Activated CD4-positive, CD25-positive, alpha-beta regulatory T cell (primary cell): ENCODE data around the gene CDK5RAP1.

Experiments used
- DNase-seq, 4 experiments: peaks; one replicate each; lab custom pipeline; 2025; lab: John Stamatoyannopoulos, UW

The CDK5RAP1 gene

GRCh38 chr20:33333616-33334015, 67.7 kb downstream of the CDK5RAP1 start:
- DNase-seq, result no peak

GRCh38 chr20:33332905-33333456, 68.3 kb downstream of the CDK5RAP1 start:
- no peak for DNase-seq

GRCh38 chr20:33328157-33329137, 72.9 kb downstream of the CDK5RAP1 start:
- DNase-seq, result no peak

- DNase-seq, result no peak
Measured at GRCh38 chr20:33325350-33325749, 76.0 kb downstream of the CDK5RAP1 start.

GRCh38 chr20:33323236-33323635, 78.1 kb downstream of the CDK5RAP1 start:
- DNase-seq, result no peak

- DNase-seq, result no peak
Measured at GRCh38 chr20:33322456-33322855, 78.9 kb downstream of the CDK5RAP1 start.

- no peak for DNase-seq
Measured at GRCh38 chr20:33320006-33320405, 81.3 kb downstream of the CDK5RAP1 start.

GRCh38 chr20:33318096-33318429, 83.3 kb downstream of the CDK5RAP1 start:
- DNase-seq, result no peak

- DNase-seq, result no peak
Measured at GRCh38 chr20:33317424-33318095, 83.8 kb downstream of the CDK5RAP1 start.

GRCh38 chr20:33316958-33317357, 84.4 kb downstream of the CDK5RAP1 start:
- no peak for DNase-seq

- DNase-seq, result no peak
Measured at GRCh38 chr20:33316343-33316742, 85.0 kb downstream of the CDK5RAP1 start.

GRCh38 chr20:33313686-33314314, 87.5 kb downstream of the CDK5RAP1 start:
- DNase-seq, result no peak

- DNase-seq, result no peak
Measured at GRCh38 chr20:33312583-33312982, 88.7 kb downstream of the CDK5RAP1 start.

GRCh38 chr20:33311996-33312395, 89.3 kb downstream of the CDK5RAP1 start:
- DNase-seq, result no peak

- DNase-seq, result no peak
Measured at GRCh38 chr20:33311011-33311410, 90.3 kb downstream of the CDK5RAP1 start.

GRCh38 chr20:33310327-33310899, 90.9 kb downstream of the CDK5RAP1 start:
- no peak for DNase-seq

GRCh38 chr20:33309631-33310030, 91.7 kb downstream of the CDK5RAP1 start:
- DNase-seq, result no peak
